IMR-90 (cell line): ENCODE measurements around the gene GSG1L. TPM values are rescaled to one million over a fixed set of nuclear protein-coding genes. Genes with fewer than 3 reads are reported as not detected.

Experiments
- ATAC-seq: fragments of 200-7000 bp; cut with Tn5 transposase; 2 replicates; pipeline ENCODE4 v1.9.1; 2020; ENCODE audit warnings: low read depth, mild to moderate bottlenecking, moderate library complexity
- BruUV-seq: library from RNA; stranded (reverse); fragments of 400-500 nt; replicated peaks from 2 replicates; lab custom pipeline; 2021; lab: Mats Ljungman, UMichigan
- CTCF ChIA-PET: fragments of 300-600 bp; formaldehyde crosslinking; extraction: SDS; loops from one replicate; lab custom pipeline; 2021; ENCODE audit warnings: antibody characterized with exemption; lab: Yijun Ruan, JAX
- POLR2A ChIA-PET: fragments of 300-600 bp; sonication (Branson Sonifier 250); formaldehyde crosslinking; loops from one replicate; lab custom pipeline; 2022; ENCODE audit warnings: antibody characterized with exemption; ENCODE audit not compliant: unreplicated experiment; lab: Charles Lee
- DNase-seq: peaks from one replicate; pipeline ENCODE4 v3.0.0; 2013
- H2AFZ ChIP-seq: replicated peaks from 2 replicates; pipeline ENCODE3; 2013; ENCODE audit warnings: low read length, mild to moderate bottlenecking; ENCODE audit not compliant: poor library complexity
- H2AK5ac ChIP-seq: 2 replicates; pipeline ENCODE4 v1.6.1; 2013; ENCODE audit warnings: low read depth, low read length, inconsistent platforms
- H2AK9ac ChIP-seq: replicated peaks from 2 replicates; pipeline ENCODE3; 2013; ENCODE audit warnings: mild to moderate bottlenecking, low read depth, low read length, moderate library complexity; ENCODE audit not compliant: poor library complexity
- H2BK120ac ChIP-seq: 2 replicates; pipeline ENCODE4 v1.6.1; 2013; ENCODE audit warnings: low read depth, low read length, inconsistent platforms
- H2BK15ac ChIP-seq: 3 replicates; pipeline ENCODE4 v1.6.1; 2013; ENCODE audit warnings: low read depth, low read length, inconsistent platforms
- H2BK20ac ChIP-seq: 2 replicates; pipeline ENCODE4 v1.6.1; 2013; ENCODE audit warnings: low read depth, mild to moderate bottlenecking, inconsistent platforms, low read length, moderate library complexity
- H2BK5ac ChIP-seq: 2 replicates; pipeline ENCODE4 v1.6.1; 2013; ENCODE audit warnings: mild to moderate bottlenecking, low read depth, low read length, inconsistent platforms; ENCODE audit not compliant: poor library complexity, severe bottlenecking
- H3K14ac ChIP-seq: replicated peaks from 2 replicates; pipeline ENCODE4 v1.6.1; 2013; ENCODE audit warnings: low read depth, low read length, inconsistent platforms
- H3K18ac ChIP-seq: 2 replicates; pipeline ENCODE4 v1.6.1; 2013; ENCODE audit warnings: low read depth, low read length, control low read depth
- H3K23ac ChIP-seq: 2 replicates; pipeline ENCODE4 v1.6.1; 2013; ENCODE audit warnings: low read depth, low read length, inconsistent platforms
- H3K27ac ChIP-seq: 2 replicates; pipeline ENCODE4 v1.5.1; 2013; ENCODE audit warnings: mild to moderate bottlenecking, control low read depth, low read length; ENCODE audit not compliant: insufficient read depth
- H3K27me3 ChIP-seq: 2 replicates; pipeline ENCODE4 v1.6.1; 2013; ENCODE audit warnings: low read length; ENCODE audit not compliant: control insufficient read depth, insufficient read depth
- H3K36me3 ChIP-seq: 2 replicates; pipeline ENCODE4 v1.6.1; 2013; ENCODE audit warnings: low read length, mixed read lengths; ENCODE audit not compliant: control insufficient read depth, insufficient read depth
- H3K4ac ChIP-seq: 2 replicates; pipeline ENCODE4 v1.6.1; 2013; ENCODE audit warnings: low read depth, low read length, inconsistent platforms
- H3K4me1 ChIP-seq: 2 replicates; pipeline ENCODE4 v1.6.1; 2013; ENCODE audit warnings: low read length, mixed read lengths; ENCODE audit not compliant: control insufficient read depth, insufficient read depth
- H3K4me2 ChIP-seq: 2 replicates; pipeline ENCODE4 v1.6.1; 2013; ENCODE audit warnings: low read depth, mild to moderate bottlenecking, control low read depth, low read length, moderate library complexity
- H3K4me3 ChIP-seq: 2 replicates; pipeline ENCODE4 v1.5.1; 2013; ENCODE audit warnings: low read depth, mild to moderate bottlenecking, control low read depth, low read length, moderate library complexity; ENCODE audit not compliant: insufficient read depth
- H3K56ac ChIP-seq: 2 replicates; pipeline ENCODE4 v1.6.1; 2013; ENCODE audit warnings: low read length, inconsistent platforms; ENCODE audit not compliant: insufficient read depth; ENCODE audit errors: extremely low read depth
- H3K79me1 ChIP-seq, 2 experiments: 2 replicates each; pipeline ENCODE4 v1.6.1; 2013; ENCODE audit warnings: low read length in 2 of 2, inconsistent platforms in 1 of 2, low read depth in 1 of 2
- H3K9ac ChIP-seq: 2 replicates; pipeline ENCODE4 v1.6.1; 2013; ENCODE audit warnings: low read depth, low read length, control low read depth
- H3K9me1 ChIP-seq: 2 replicates; pipeline ENCODE4 v1.6.1; 2013; ENCODE audit warnings: low read length, inconsistent platforms; ENCODE audit not compliant: insufficient read depth
- H3K9me3 ChIP-seq: 2 replicates; pipeline ENCODE4 v1.6.1; 2013; ENCODE audit warnings: low read length; ENCODE audit not compliant: control insufficient read depth, insufficient read depth
- H4K20me1 ChIP-seq: 2 replicates; pipeline ENCODE4 v1.6.1; 2013; ENCODE audit warnings: low read length, inconsistent platforms; ENCODE audit not compliant: insufficient read depth
- H4K5ac ChIP-seq: 2 replicates; pipeline ENCODE4 v1.6.1; 2013; ENCODE audit warnings: mild to moderate bottlenecking, low read depth, low read length, control low read depth
- H4K8ac ChIP-seq, 2 experiments: 2 replicates each; pipeline ENCODE4 v1.6.1; 2013; ENCODE audit warnings: low read depth in 2 of 2, low read length in 2 of 2, control low read depth in 1 of 2, inconsistent platforms in 1 of 2
- H4K91ac ChIP-seq: 2 replicates; pipeline ENCODE4 v1.6.1; 2013; ENCODE audit warnings: low read depth, low read length, inconsistent platforms; ENCODE audit not compliant: insufficient read depth
- CEBPB ChIP-seq: IDR thresholded peaks from 2 replicates; pipeline ENCODE4 v1.6.1; 2012; ENCODE audit warnings: low read depth, low read length, improper control_type of control experiment
- CHD1 ChIP-seq: IDR thresholded peaks from 2 replicates; pipeline ENCODE4 v1.6.1; 2012; ENCODE audit warnings: low read depth, low read length, improper control_type of control experiment
- CTCF ChIP-seq: conservative IDR thresholded peaks from 2 replicates; pipeline ENCODE4 v1.5.1; 2012; ENCODE audit warnings: mild to moderate bottlenecking, low read depth, low read length, improper control_type of control experiment
- ELK1 ChIP-seq: fragments of 150-350 bp; IDR thresholded peaks from 2 replicates; pipeline ENCODE4 v1.6.1; 2016; ENCODE audit warnings: low read depth, mild to moderate bottlenecking, low read length, moderate library complexity, borderline replicate concordance
- MAZ ChIP-seq: IDR thresholded peaks from 2 replicates; pipeline ENCODE4 v1.6.1; 2012; ENCODE audit warnings: low read depth, mild to moderate bottlenecking, low read length, improper control_type of control experiment, moderate library complexity, borderline replicate concordance
- MXI1 ChIP-seq: IDR thresholded peaks from 2 replicates; pipeline ENCODE4 v1.6.1; 2012; ENCODE audit warnings: low read depth, mild to moderate bottlenecking, low read length, moderate library complexity, borderline replicate concordance
- POLR2A ChIP-seq: IDR thresholded peaks from 2 replicates; pipeline ENCODE4 v1.6.1; 2012; ENCODE audit warnings: mild to moderate bottlenecking, low read depth, low read length
- RAD21 ChIP-seq: IDR thresholded peaks from 2 replicates; pipeline ENCODE4 v1.6.1; 2012; ENCODE audit warnings: low read length, improper control_type of control experiment
- RCOR1 ChIP-seq: IDR thresholded peaks from 2 replicates; pipeline ENCODE4 v1.6.1; 2012; ENCODE audit warnings: mild to moderate bottlenecking, low read length, improper control_type of control experiment; ENCODE audit not compliant: insufficient replicate concordance
- SMC3 ChIP-seq: fragments of 150-350 bp; IDR thresholded peaks from 2 replicates; pipeline ENCODE4 v1.6.1; 2016; ENCODE audit warnings: low read depth, mild to moderate bottlenecking, antibody characterized with exemption, low read length, moderate library complexity
- WGBS, 2 experiments: methylation state at CpG; one replicate each; pipeline versions ENCODE4 v1.1.5 to v1.1.7; 2013; ENCODE audit warnings: missing lambda C conversion rate in 2 of 2; ENCODE audit not compliant: insufficient read length in 1 of 2; ENCODE audit errors: extremely low coverage in 2 of 2; 5-methylcytosine and 5-hydroxymethylcytosine counted together
- dilution Hi-C: fragments of 300-500 bp; cut with HindIII; formaldehyde crosslinking; loops from one replicate; pipeline ENCODE4 v1.14.3; 2018; ENCODE audit warnings: low sequenced_read_pairs; ENCODE audit not compliant: unreplicated experiment
- in situ Hi-C: fragments of 300-500 bp; cut with MboI; formaldehyde crosslinking; loops from 3 replicates; pipeline ENCODE4 v1.14.3; 2019; ENCODE audit warnings: low sequenced_read_pairs, inconsistent platforms, mixed read lengths
- intact Hi-C: fragments of 100-400 bp; cut with micrococcal nuclease; formaldehyde crosslinking; loops from 2 replicates; pipeline ENCODE4 v1.10.0; 2022
- polyA plus RNA-seq, 3 experiments: library from polyadenylated mRNA; depleted of rRNA; stranded (reverse); fragments of >200 nt; gene quantifications; 2 replicates each; pipeline ENCODE4 v1.2.3, GENCODE V29; 2012; ENCODE audit warnings: low replicate concordance in 1 of 3
- total RNA-seq: library from RNA; depleted of rRNA; stranded (reverse); fragments of >200 nt; gene quantifications from 2 replicates; pipeline ENCODE4 v1.2.3, GENCODE V29; 2012

GSG1L gene
- total and polyA plus RNA-seq, 2 of the 4 experiments (the other 2 are of a cell fraction): not detected

- H3K4me3 ChIP-seq: no peak overlapping the region
- H3K36me3 ChIP-seq: peaks cover 81% of the 10 kb centered on the region
- no CpG with 5 or more reads among the region's 3 CpGs for WGBS, 2 experiments
- no peak for DNase-seq
- no peak overlapping the region for H3K4ac ChIP-seq
- peaks cover 20% of the 10 kb centered on the region for H4K20me1 ChIP-seq
- no peak overlapping the region for H3K18ac ChIP-seq
- H3K9me3 ChIP-seq: no peaks in the 10 kb centered on the region
- H3K4me2 ChIP-seq: no peak overlapping the region
- ATAC-seq: no peak
- no peak overlapping the region for H2BK15ac ChIP-seq
- no peak overlapping the region for H2AK9ac ChIP-seq
- intact Hi-C loops: no loop called here
- no peak overlapping the region for H2BK5ac ChIP-seq
- dilution Hi-C loops: no loop called here
- no peak overlapping the region for H2BK20ac ChIP-seq
- H2AFZ ChIP-seq: no peak overlapping the region
- peaks cover 12% of the 10 kb centered on the region for H3K9me1 ChIP-seq
- H3K56ac ChIP-seq: no peak overlapping the region
- H3K27me3 ChIP-seq: no peaks in the 10 kb centered on the region
- no peak overlapping the region for H3K14ac ChIP-seq
- H3K27ac ChIP-seq: no peak overlapping the region
- peaks cover 4% of the 10 kb centered on the region for H3K4me1 ChIP-seq
- POLR2A ChIA-PET: no interaction called here
- no peak overlapping the region for H2BK120ac ChIP-seq
- H4K8ac ChIP-seq: no peak overlapping the region
- TF ChIP-seq RAD21 (no peak), SMC3 (no peak), RCOR1 (no peak), MXI1 (no peak), CEBPB (no peak), MAZ (no peak), CTCF (no peak), CHD1 (no peak), ELK1 (no peak), POLR2A (no peak)
- no peak overlapping the region for H2AK5ac ChIP-seq
- H4K91ac ChIP-seq: no peak overlapping the region
- H3K23ac ChIP-seq: no peak overlapping the region
- no peak overlapping the region for H3K9ac ChIP-seq
- BruUV-seq: no TSS peak
- CTCF ChIA-PET: no interaction called here
- peaks cover 28 to 49% of the 10 kb centered on the region in 2 experiments; a peak in 3 of 4 replicates for H3K79me1 ChIP-seq
- no peak overlapping the region for H4K5ac ChIP-seq
- in situ Hi-C loops: loop anchor here (10.0 kb wide), 1 partner anchor 60 kb away; no protein-coding TSS in a partner anchor
Measured at GRCh38 chr16:28105297-28105696, 41.8 kb upstream of the GSG1L start.
